Mesothelial cell of epicardium (in vitro differentiated cells): ENCODE data around the gene YTHDC1. TPM values are rescaled to one million over a fixed set of nuclear protein-coding genes. Genes with fewer than 3 reads are reported as not detected.

ENCODE experiments used
- DNase-seq, 2 experiments: peaks; one replicate each; pipeline ENCODE4 v3.0.0; 2021; ENCODE audit warnings: low spot score in 2 of 2; ENCODE audit not compliant: unreplicated experiment in 2 of 2
- H3K27ac Mint-ChIP-seq: 2 replicates; pipeline ENCODE4 v1.8.0; 2021; ENCODE audit warnings: mixed read lengths
- H3K27me3 Mint-ChIP-seq: 2 replicates; pipeline ENCODE4 v1.8.0; 2021; ENCODE audit warnings: low read depth, mixed read lengths
- H3K36me3 Mint-ChIP-seq: 2 replicates; pipeline ENCODE4 v1.8.0; 2021; ENCODE audit warnings: mixed read lengths
- H3K4me1 Mint-ChIP-seq: 2 replicates; pipeline ENCODE4 v1.8.0; 2021; ENCODE audit warnings: mixed read lengths
- H3K4me3 Mint-ChIP-seq: 2 replicates; pipeline ENCODE4 v1.8.0; 2021; ENCODE audit warnings: mild to moderate bottlenecking, moderate library complexity, mixed read lengths
- H3K9me3 Mint-ChIP-seq: 2 replicates; pipeline ENCODE4 v1.8.0; 2021; ENCODE audit warnings: mixed read lengths
- total RNA-seq: library from RNA; stranded (reverse); gene quantifications from 3 replicates; pipeline ENCODE4 v1.2.1, GENCODE V29; 2021
- TF ChIP-seq, protein P1 (sequence below): fragments of 200-600 bp; sonication (generic); IDR thresholded peaks from one replicate; pipeline ENCODE4 v1.5.0; 2021; ENCODE audit warnings: antibody characterized with exemption; ENCODE audit not compliant: unreplicated experiment

The YTHDC1 gene
- total RNA-seq, 1 donor from 2014 or later = 137 TPM

- H3K9me3 Mint-ChIP-seq = no peaks in the 10 kb centered on the region
- H3K36me3 Mint-ChIP-seq = no peaks in the 10 kb centered on the region
- no peak for DNase-seq
- H3K27me3 Mint-ChIP-seq = no peaks in the 10 kb centered on the region
- H3K4me1 Mint-ChIP-seq = peaks cover 10% of the 10 kb centered on the region
- H3K27ac Mint-ChIP-seq = no peak overlapping the region
- TF ChIP-seq, protein P1, sequence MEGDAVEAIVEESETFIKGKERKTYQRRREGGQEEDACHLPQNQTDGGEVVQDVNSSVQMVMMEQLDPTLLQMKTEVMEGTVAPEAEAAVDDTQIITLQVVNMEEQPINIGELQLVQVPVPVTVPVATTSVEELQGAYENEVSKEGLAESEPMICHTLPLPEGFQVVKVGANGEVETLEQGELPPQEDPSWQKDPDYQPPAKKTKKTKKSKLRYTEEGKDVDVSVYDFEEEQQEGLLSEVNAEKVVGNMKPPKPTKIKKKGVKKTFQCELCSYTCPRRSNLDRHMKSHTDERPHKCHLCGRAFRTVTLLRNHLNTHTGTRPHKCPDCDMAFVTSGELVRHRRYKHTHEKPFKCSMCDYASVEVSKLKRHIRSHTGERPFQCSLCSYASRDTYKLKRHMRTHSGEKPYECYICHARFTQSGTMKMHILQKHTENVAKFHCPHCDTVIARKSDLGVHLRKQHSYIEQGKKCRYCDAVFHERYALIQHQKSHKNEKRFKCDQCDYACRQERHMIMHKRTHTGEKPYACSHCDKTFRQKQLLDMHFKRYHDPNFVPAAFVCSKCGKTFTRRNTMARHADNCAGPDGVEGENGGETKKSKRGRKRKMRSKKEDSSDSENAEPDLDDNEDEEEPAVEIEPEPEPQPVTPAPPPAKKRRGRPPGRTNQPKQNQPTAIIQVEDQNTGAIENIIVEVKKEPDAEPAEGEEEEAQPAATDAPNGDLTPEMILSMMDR = no peak
- H3K4me3 Mint-ChIP-seq = no peak overlapping the region
Observed at GRCh38 chr4:68277627-68278026, 72.3 kb downstream of the YTHDC1 start.

GRCh38 chr4:68272860-68273259, 77.0 kb downstream of the YTHDC1 start:
- Mint-ChIP-seq H3K27ac (no peak overlapping the region), H3K27me3 (no peaks in the 10 kb centered on the region), H3K4me1 (peaks cover 4% of the 10 kb centered on the region), H3K4me3 (peak overlapping the region; percentile 18), H3K36me3 (no peaks in the 10 kb centered on the region), H3K9me3 (peaks cover 4% of the 10 kb centered on the region)
- no peak for DNase-seq
- TF ChIP-seq, protein P1 = no peak

DNA sequence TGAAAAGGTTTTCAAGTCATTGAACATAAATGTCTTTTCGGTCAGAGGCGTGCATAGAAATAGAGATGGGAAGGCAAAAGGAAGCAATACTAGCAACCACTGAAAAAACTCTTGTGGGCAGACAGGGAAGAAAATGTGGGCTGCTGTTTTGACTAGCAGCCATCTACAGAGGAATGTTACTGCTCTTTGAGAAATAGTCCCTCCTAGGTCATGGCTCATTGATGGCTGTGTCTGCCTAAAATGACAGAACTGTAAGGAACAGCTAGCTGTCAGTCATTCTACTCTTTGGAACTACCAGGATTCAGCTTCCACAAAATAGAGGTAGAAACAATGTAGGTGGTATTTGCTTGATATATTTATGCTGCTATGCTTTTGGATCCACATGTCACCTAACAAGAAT, 77.5 kb downstream of the YTHDC1 start:
- no peaks in the 10 kb centered on the region for H3K36me3 Mint-ChIP-seq
- peaks cover 7% of the 10 kb centered on the region for H3K4me1 Mint-ChIP-seq
- peaks cover 7% of the 10 kb centered on the region for H3K9me3 Mint-ChIP-seq
- no peak overlapping the region for H3K27ac Mint-ChIP-seq
- no peak for DNase-seq
- H3K27me3 Mint-ChIP-seq = no peaks in the 10 kb centered on the region
- TF ChIP-seq, protein P1 = no peak
- H3K4me3 Mint-ChIP-seq = peak overlapping the region; percentile 78

DNA sequence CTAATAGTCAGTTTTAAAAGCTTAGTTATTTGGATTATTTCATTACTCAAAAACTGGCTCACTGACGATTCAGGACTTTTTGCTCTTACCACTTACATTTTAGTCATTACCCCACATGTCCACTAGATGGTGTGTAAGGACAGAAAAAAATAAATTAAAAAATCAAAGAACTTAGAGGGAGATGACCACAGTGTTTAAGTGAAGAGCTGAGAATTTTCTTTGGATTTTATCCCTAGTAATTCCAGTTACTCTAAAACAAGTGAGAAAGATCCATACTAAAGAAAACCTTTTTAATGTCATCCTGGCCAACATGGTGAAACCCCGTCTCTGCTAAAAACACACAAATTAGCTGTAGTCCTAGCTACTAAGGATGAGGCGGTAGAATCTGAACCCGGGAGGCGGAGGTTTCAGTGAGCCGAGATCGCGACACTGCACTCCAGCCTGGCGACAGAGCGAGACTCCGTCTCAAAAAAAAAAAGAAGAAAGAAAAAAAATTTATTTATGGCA, 78.0 kb downstream of the YTHDC1 start:
- Mint-ChIP-seq H3K27me3 (no peaks in the 10 kb centered on the region), H3K4me3 (peak overlapping the region; percentile 78), H3K9me3 (peaks cover 7% of the 10 kb centered on the region), H3K36me3 (no peaks in the 10 kb centered on the region), H3K4me1 (peaks cover 9% of the 10 kb centered on the region), H3K27ac (peak overlapping the region; percentile 32)
- TF ChIP-seq, protein P1 = peak; percentile 91
- no peak for DNase-seq

DNA sequence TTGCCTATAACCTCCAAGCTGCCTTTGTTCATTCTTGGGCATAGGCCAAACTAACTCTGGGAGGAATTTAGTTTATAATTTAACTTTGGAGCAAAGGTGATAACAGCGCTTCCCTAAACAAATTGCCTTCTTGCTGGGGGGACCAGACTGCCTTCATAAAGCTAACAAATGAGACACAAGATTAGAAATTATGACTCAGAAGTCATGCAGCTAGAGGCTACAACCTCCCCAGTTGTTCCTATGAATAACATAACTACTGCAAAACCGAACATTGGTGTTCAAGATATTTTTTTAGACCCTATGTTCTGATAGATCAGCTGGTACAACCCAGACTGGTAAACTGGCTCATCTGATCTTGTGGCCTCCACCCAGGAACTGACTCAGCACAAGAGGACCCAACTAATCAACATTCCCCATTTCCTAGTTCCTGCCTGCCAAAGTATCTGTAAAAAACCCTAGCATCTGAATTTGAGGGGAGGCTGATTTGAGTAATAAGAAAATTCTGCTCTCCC, 82.4 kb downstream of the YTHDC1 start:
- no peak for DNase-seq

More for the DNA sequence above, 82.4 kb downstream of the YTHDC1 start:
- peaks cover 7% of the 10 kb centered on the region for H3K4me1 Mint-ChIP-seq
- peak overlapping the region; percentile 39 for H3K27ac Mint-ChIP-seq
- TF ChIP-seq, protein P1 = no peak
- no peak overlapping the region for H3K4me3 Mint-ChIP-seq
- H3K36me3 Mint-ChIP-seq = no peaks in the 10 kb centered on the region
- no peaks in the 10 kb centered on the region for H3K27me3 Mint-ChIP-seq
- H3K9me3 Mint-ChIP-seq = peaks cover 11% of the 10 kb centered on the region
